OCI-M2 (cell line): ENCODE results near the gene TMEM14B.
"Not testable (repeated sequence)": the region's sequence is repeated elsewhere in the genome, so short reads cannot be mapped to it uniquely, and the experiment has no call there.

Source experiments
- DNase-seq: peaks from one replicate; lab custom pipeline; 2025; ENCODE audit not compliant: unreplicated experiment; lab: John Stamatoyannopoulos, UW

The TMEM14B gene

GRCh38 chr6:10747251-10747972 lies at the start of gene TMEM14B:
TSS of gene TMEM14B (plus strand) at chr6:10747805. CDS start at chr6:10749246, 1,441 bp downstream.
- DNase-seq = peak; percentile 95

DNA sequence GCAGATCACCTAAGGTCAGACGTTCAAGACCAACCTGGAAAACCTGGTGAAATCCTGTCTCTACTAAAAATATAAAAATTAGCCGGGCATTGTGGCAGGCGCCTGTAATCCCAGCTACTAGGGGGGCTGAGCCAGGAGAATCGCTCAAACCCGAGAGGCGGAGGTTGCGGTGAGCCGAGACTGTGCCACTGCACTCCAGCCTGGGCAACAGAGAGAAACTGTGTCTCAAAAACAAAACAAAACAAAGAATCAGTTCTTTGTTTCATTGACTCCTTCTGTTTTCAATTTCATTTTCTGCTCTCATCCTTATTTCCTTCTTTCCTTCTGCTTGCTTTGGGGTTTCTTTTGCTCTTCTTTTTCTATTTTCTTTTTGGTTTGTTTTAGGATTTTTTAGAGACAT lies 33.6 kb upstream of the TMEM14B start:
- no peak for DNase-seq

- DNase-seq = no peak
Measured at GRCh38 chr6:10719296-10719963, 28.2 kb upstream of the TMEM14B start.

- DNase-seq = no peak
Measured at GRCh38 chr6:10719964-10720264, 27.7 kb upstream of the TMEM14B start.

DNA sequence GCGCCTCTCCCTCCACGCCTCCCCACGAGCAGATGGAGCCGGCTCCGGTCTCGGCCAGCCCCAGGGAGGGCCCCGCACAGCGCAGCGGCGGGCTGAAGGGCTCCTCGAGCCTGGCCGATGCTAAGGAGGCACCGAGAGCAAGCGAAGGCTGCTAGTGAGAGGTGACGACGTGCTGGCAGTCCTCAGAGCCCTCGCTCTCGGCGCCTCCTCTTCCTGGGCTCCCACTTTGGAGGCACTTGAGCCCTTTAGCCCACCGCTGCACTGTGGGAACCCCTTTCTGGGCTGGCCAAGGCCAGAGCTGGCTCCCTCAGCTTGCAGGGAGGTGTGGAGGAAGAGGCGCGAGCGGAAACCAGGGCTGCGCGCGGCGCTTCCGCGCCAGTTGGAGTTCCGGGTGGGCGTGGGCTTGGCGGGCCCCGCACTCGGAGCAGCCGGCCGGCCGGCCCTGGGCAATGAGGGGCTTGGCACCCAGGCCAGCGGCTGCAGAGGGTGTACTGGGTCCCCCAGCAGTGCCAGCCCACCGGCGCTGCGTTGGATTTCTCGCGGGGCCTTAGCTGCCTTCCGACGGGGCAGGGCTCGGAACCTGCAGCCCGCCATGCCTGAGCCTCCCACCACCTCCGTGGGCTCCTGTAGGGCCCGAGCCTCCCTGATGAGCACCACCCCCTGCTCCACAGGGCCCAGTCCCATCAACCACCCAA lies 27.2 kb upstream of the TMEM14B start:
- DNase-seq = no peak

- not testable (repeated sequence) for DNase-seq
Measured at GRCh38 chr6:10720960-10721849, 26.4 kb upstream of the TMEM14B start.

DNA sequence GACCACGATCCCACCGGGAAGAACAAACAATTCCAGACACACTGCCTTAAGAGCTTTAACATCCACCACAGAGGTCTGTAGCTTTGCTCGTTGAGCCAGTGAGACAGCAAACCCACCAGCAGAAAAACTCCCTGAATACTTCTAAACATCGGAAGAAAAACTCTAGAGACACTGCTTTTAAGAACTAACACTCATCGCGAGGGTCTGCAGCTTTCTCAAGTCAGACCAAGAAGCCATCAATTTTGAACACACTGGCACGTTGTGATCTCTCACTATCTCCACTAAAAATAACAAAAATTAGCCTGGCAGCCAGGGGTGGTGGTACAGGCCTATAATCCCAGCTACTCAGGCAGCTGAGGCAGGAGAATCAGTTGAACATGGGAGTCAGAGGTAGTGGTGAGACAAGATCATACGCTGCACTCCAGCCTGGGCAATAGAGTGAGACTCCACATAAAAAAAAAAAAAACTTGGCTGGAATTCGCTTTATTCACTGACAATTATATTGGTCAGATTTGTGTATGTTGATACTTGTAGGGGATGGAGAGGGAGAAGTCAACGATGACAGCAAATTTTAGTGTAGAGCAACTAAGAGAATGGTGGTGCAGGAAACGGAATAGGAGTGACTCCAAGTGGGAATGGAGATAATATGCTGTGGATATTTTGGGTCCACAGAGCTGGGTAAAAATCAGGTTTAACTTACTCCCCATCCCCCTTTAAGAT lies 25.6 kb upstream of the TMEM14B start:
- DNase-seq = no peak

- DNase-seq = no peak
Measured at GRCh38 chr6:10722570-10722819, 25.1 kb upstream of the TMEM14B start.

- peak; percentile 88 for DNase-seq
Measured at GRCh38 chr6:10722820-10723566, 24.6 kb upstream of the TMEM14B start, which contains the start of gene TMEM14C. TSS of gene TMEM14C (plus strand) at chr6:10723070. CDS start at chr6:10724614, 1,544 bp downstream.

GRCh38 chr6:10723567-10723881 lies 24.1 kb upstream of the TMEM14B start:
- no peak for DNase-seq

- peak; percentile 91 for DNase-seq
Measured at GRCh38 chr6:10725044-10725443, 22.6 kb upstream of the TMEM14B start.

DNA sequence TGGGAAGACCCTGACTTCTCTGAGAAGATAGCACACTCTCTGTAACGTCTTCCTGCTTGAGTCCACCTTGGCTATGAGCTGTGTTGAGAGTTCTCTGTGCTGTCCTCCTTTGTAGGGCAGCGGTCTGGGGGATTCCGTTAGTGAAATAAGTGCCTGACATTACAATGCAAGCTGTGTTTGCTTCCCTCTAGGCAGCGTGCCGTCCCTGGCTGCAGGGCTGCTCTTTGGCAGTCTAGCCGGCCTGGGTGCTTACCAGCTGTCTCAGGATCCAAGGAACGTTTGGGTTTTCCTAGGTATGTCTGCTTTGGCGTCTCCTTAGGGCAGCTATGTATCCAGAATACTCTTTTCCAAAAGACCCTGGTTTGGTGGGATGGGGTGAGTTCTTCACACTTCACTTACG lies 21.9 kb upstream of the TMEM14B start:
- DNase-seq = no peak

GRCh38 chr6:10730254-10730653 lies 17.4 kb upstream of the TMEM14B start:
- no peak for DNase-seq

DNA sequence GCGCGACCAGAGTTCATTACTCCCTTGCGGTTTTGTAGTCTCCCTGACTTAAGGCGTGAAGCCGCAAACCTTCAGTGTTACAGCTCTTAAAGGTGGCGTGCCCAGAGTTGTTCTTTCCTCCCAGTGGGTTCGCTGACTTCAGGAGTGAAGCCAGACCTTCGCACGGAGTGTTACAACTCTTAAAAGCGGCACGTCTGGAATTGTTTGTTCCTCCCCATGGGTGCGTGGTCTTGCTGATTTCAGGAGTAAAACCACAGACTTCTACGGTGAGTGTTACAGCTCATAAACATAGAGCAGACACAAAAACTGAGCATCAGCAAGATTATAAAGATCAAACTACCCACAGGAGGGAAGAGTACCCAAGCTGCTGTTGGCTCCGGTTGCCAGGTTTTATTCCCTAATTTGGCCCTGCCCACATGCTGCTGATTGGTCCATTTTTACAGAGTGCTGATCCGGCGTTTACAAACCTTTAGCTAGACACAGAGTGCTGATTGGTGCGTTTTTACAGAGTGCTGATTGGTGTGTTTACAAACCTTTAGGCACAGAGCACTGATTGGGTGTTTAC lies 14.4 kb upstream of the TMEM14B start:
- DNase-seq = no peak

DNA sequence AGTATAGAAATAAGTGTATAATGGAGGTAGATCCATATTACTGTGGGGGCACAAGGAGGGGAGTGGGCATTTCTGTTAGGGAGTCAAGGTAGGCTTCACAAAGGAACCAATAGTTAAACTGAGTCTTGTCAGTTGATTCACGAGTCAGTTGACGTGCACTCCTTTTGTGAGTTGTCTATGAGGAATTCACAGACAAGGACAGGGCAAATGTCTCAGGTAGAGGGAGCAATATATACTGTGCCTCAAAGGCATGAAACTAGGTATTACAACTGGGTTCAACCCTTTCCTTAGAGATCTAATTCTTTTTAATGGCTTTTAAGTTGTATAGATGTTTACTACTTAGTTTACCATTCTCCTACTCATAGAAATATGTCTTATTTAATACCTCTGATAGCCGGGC lies 13.7 kb upstream of the TMEM14B start:
- no peak for DNase-seq

- DNase-seq = no peak
Measured at GRCh38 chr6:10736731-10737130, 10.9 kb upstream of the TMEM14B start.

DNA sequence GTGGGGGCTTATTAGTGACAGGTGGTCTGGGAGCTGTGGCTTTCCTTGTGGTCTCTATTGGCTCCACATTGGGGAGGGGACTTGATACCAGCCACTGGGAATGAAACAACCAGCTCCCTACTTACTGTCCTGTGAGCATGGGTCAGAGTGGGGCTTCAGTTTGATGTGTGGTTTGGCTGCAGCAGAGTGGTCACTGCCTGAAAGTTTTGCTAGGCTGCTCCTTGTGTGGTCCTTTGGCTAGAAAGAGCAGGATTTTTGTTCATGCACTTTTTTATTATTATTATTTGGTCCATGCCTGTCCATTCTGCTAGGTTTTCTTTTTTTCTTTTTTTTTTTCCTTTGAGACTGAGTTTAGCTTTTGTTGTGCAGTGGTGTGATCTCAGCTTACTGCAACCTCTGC lies 7.5 kb upstream of the TMEM14B start:
- no peak for DNase-seq

GRCh38 chr6:10741643-10742042 lies 6.0 kb upstream of the TMEM14B start:
- not testable (repeated sequence) for DNase-seq

DNA sequence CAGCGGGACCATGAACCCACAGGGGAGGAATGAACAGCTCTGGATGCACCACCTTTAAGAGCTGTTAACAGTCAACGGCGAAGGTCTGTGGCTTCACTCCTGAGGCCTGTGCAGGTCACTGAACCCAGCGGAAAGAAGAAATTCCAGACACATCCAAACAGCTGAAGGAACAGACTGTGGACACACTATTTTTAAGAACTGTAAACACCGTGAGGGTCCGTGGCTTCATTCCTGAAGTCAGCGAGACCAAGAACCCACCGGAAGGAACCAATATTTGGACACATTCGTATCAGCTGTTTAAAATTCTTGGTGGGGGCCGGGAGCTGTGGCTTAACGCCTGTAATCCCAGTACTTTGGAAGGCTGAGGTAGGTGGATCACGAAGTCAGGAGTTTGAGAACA lies 5.4 kb upstream of the TMEM14B start:
- DNase-seq = no peak

DNA sequence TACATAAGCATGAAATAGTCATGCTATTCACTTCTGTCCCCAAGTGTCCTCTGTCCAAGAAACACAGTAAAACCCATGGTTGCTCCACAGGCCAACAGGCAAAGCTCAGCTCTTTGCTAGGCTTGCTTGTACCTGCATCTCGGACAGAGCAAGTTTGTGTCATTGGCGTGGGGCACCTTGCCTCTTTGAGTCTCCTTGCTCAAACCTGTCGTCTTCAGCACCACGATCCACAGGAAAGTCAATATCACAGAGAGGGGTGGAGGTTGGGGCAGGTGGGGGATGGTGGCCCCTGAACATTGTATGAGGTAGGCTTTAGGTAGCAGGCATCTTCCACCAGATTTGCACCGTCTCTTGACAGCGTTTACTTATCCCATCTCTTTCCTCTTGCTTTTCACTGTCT lies 4.1 kb upstream of the TMEM14B start:
- no peak for DNase-seq
